ENCODE results near the gene PRRG2. TPM values are rescaled to one million over a fixed set of nuclear protein-coding genes. Genes with fewer than 3 reads are reported as not detected.

The PRRG2 gene
- polyA plus RNA-seq, 12 donors = 0.17 to 3.1 (median 0.61) TPM; not detected in 2

- peak; percentile 55 for DNase-seq
Observed at GRCh38 chr19:49637821-49638738, 57.0 kb downstream of the PRRG2 start.

- no peak for DNase-seq
Observed at GRCh38 chr19:49639401-49640112, 58.4 kb downstream of the PRRG2 start.

GRCh38 chr19:49640113-49640898, 59.2 kb downstream of the PRRG2 start, which contains the start of gene RRAS:
Gene RRAS (minus strand): TSS chr19:49640143. CDS start chr19:49640098, 45 bp downstream.
- DNase-seq = peak; percentile 100

Other genes with a start within 250 kb of the PRRG2 start
- gene CD37, start 245.9 kb upstream of the PRRG2 start, polyA plus RNA-seq (ENCODE audit: insufficient read length in 12 of 12) = 10 to 100 TPM in 10 of 12 donors, 1 to 10 TPM in 1, not detected in 1; 6.8 to 29.3 (median 18.5) TPM
- 100 to 1,000 TPM in 2 of 12 donors, 10 to 100 TPM in 9, not detected in 1; 46.6 to 107 (median 62.5) TPM for gene TEAD2, start 218.9 kb upstream of the PRRG2 start, polyA plus RNA-seq (ENCODE audit: insufficient read length in 12 of 12)
- 1 to 10 TPM in 9 of 12 donors, under 1 TPM in 1, not detected in 2; 0.89 to 3.6 (median 1.6) TPM for gene DKKL1, start 217.4 kb upstream of the PRRG2 start, polyA plus RNA-seq (ENCODE audit: insufficient read length in 12 of 12)
- under 1 TPM in 1 of 12 donors, not detected in 11; 0.26 TPM for gene KASH5, start 193.1 kb upstream of the PRRG2 start, polyA plus RNA-seq (ENCODE audit: insufficient read length in 12 of 12)
- not detected for gene PTH2, start 157.9 kb upstream of the PRRG2 start, polyA plus RNA-seq (ENCODE audit: insufficient read length in 12 of 12)
- under 1 TPM in 1 of 12 donors, not detected in 11; 0.13 TPM for gene GFY, start 155.9 kb upstream of the PRRG2 start, polyA plus RNA-seq (ENCODE audit: insufficient read length in 12 of 12)
- gene SLC17A7, start 139.8 kb upstream of the PRRG2 start, polyA plus RNA-seq (ENCODE audit: insufficient read length in 12 of 12) = 1 to 10 TPM in 6 of 12 donors, under 1 TPM in 4, not detected in 2; 0.68 to 1.8 (median 1.1) TPM
- gene PIH1D1, start 129.5 kb upstream of the PRRG2 start, polyA plus RNA-seq (ENCODE audit: insufficient read length in 12 of 12) = 10 to 100 TPM in 11 of 12 donors, not detected in 1; 31.0 to 56.8 (median 38.9) TPM
- 10 to 100 TPM in 4 of 12 donors, 1 to 10 TPM in 7, not detected in 1; 7.3 to 19.4 (median 9.1) TPM for gene ALDH16A1, start 128.1 kb upstream of the PRRG2 start, polyA plus RNA-seq (ENCODE audit: insufficient read length in 12 of 12)
- 1 to 10 TPM in 10 of 12 donors, not detected in 2; 1.8 to 8.7 (median 2.7) TPM for gene FLT3LG, start 107.1 kb upstream of the PRRG2 start, polyA plus RNA-seq (ENCODE audit: insufficient read length in 12 of 12)
- gene RPL13A, start 93.7 kb upstream of the PRRG2 start, polyA plus RNA-seq (ENCODE audit: insufficient read length in 12 of 12) = 1,000 to 10,000 TPM in 11 of 12 donors, 100 to 1,000 TPM in 1; 824 to 4,594 (median 3,921) TPM
- 1,000 to 10,000 TPM in 11 of 12 donors, not detected in 1; 2,121 to 3,613 (median 3,007) TPM for gene RPS11, start 84.9 kb upstream of the PRRG2 start, polyA plus RNA-seq (ENCODE audit: insufficient read length in 12 of 12)
- gene FCGRT, start 68.7 kb upstream of the PRRG2 start, polyA plus RNA-seq (ENCODE audit: insufficient read length in 12 of 12) = 100 to 1,000 TPM in 11 of 12 donors, not detected in 1; 117 to 198 (median 164) TPM
- gene RCN3, start 53.3 kb upstream of the PRRG2 start, polyA plus RNA-seq (ENCODE audit: insufficient read length in 12 of 12) = 100 to 1,000 TPM in 1 of 12 donors, 10 to 100 TPM in 10, not detected in 1; 34.9 to 102 (median 45.9) TPM
- gene NOSIP, start 760 bp upstream of the PRRG2 start, polyA plus RNA-seq (ENCODE audit: insufficient read length in 12 of 12) = 10 to 100 TPM in 11 of 12 donors, not detected in 1; 25.7 to 60.7 (median 52.9) TPM
- 10 to 100 TPM in 11 of 12 donors, not detected in 1; 11.6 to 25.6 (median 14.3) TPM for gene PRR12, start 9.9 kb downstream of the PRRG2 start, polyA plus RNA-seq (ENCODE audit: insufficient read length in 12 of 12)
- 10 to 100 TPM in 11 of 12 donors, not detected in 1; 24.2 to 56.9 (median 28.4) TPM for gene RRAS, start 58.8 kb downstream of the PRRG2 start, polyA plus RNA-seq (ENCODE audit: insufficient read length in 12 of 12)
- 10 to 100 TPM in 11 of 12 donors, not detected in 1; 15.6 to 44.2 (median 23.6) TPM for gene SCAF1, start 60.9 kb downstream of the PRRG2 start, polyA plus RNA-seq (ENCODE audit: insufficient read length in 12 of 12)
- gene IRF3, start 84.5 kb downstream of the PRRG2 start, polyA plus RNA-seq (ENCODE audit: insufficient read length in 12 of 12) = 10 to 100 TPM in 11 of 12 donors, not detected in 1; 26.2 to 59.4 (median 30.9) TPM
- gene BCL2L12, start 84.6 kb downstream of the PRRG2 start, polyA plus RNA-seq (ENCODE audit: insufficient read length in 12 of 12) = 10 to 100 TPM in 11 of 12 donors, not detected in 1; 19.7 to 31.1 (median 25.5) TPM
- 100 to 1,000 TPM in 11 of 12 donors, not detected in 1; 158 to 200 (median 173) TPM for gene PRMT1, start 96.0 kb downstream of the PRRG2 start, polyA plus RNA-seq (ENCODE audit: insufficient read length in 12 of 12)
- gene ADM5, start 108.3 kb downstream of the PRRG2 start, polyA plus RNA-seq (ENCODE audit: insufficient read length in 12 of 12) = 1 to 10 TPM in 6 of 12 donors, under 1 TPM in 4, not detected in 2; 0.78 to 1.5 (median 1.1) TPM
- 10 to 100 TPM in 5 of 12 donors, 1 to 10 TPM in 5, not detected in 2; 5.6 to 14.2 (median 9.9) TPM for gene CPT1C, start 109.8 kb downstream of the PRRG2 start, polyA plus RNA-seq (ENCODE audit: insufficient read length in 12 of 12)
- 1 to 10 TPM in 3 of 12 donors, under 1 TPM in 7, not detected in 2; 0.14 to 1.4 (median 0.50) TPM for gene TSKS, start 182.0 kb downstream of the PRRG2 start, polyA plus RNA-seq (ENCODE audit: insufficient read length in 12 of 12)
- gene AP2A1, start 185.7 kb downstream of the PRRG2 start, polyA plus RNA-seq (ENCODE audit: insufficient read length in 12 of 12) = 10 to 100 TPM in 11 of 12 donors, not detected in 1; 44.1 to 78.6 (median 47.9) TPM
- gene FUZ, start 232.0 kb downstream of the PRRG2 start, polyA plus RNA-seq (ENCODE audit: insufficient read length in 12 of 12) = 10 to 100 TPM in 11 of 12 donors, not detected in 1; 11.8 to 41.9 (median 16.0) TPM
- gene MED25, start 237.0 kb downstream of the PRRG2 start, polyA plus RNA-seq (ENCODE audit: insufficient read length in 12 of 12) = 10 to 100 TPM in 11 of 12 donors, not detected in 1; 26.4 to 44.2 (median 29.5) TPM